GM18520 (cell line): Measurements from ENCODE around the gene PFAS.

Source experiments
- ATAC-seq: cut with Tn5 transposase; IDR thresholded peaks from one replicate; pipeline ENCODE4 v1.9.1; 2021; ENCODE audit not compliant: unreplicated experiment

The PFAS gene

DNA sequence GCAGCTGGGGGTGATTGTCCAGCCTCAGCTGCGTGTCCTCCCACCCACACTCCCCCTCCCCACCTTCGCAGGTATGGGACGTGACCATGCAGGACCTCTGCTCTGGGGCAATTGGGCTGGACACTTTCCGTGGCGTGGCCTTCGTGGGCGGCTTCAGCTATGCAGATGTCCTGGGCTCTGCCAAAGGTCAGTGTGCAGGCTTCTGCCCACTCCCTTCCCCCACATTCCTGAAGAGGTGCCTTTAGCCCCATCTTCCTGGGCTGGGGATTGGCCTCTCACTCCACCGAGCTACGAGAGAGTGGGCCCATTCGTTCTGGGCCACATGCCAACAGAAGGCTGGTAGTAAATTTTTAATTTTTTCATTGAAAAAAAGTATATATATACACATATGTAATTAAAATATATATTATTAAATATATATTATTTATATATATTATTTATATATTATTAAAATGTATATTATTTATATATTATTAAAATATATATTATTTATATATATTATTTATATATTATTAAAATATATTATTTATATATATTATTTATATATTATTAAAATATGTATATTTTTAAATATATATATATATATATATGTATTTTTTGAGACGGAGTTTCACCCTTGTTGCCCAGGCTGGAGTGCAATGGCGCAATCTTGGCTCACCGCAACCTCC, 18.5 kb downstream of the PFAS start:
- no peak for ATAC-seq

GRCh38 chr17:8268550-8269298, 19.6 kb downstream of the PFAS start:
- ATAC-seq = no peak

GRCh38 chr17:8272421-8272820, 23.3 kb downstream of the PFAS start:
- ATAC-seq = no peak

GRCh38 chr17:8273884-8274444, 24.9 kb downstream of the PFAS start:
- ATAC-seq = no peak

DNA sequence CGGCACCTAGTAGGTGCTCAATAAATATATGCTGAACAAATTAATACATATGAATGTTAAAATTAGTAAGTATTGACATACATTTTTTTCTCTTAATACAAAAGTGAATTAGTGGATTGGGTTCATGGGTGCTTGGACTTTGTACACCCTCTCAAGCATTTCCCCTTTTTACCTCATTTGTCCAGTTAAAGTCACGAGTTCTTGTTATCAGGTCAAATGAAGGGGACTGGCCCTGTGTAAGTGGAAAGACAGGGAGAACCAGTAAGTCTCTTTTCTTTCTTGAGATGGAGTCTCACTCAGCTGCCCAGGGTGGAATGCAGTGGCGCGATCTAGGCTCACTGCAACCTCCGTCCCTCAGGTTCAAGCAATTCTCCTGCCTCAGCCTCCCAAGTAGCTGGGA, 25.7 kb downstream of the PFAS start:
- no peak for ATAC-seq

- ATAC-seq = no peak
Observed at GRCh38 chr17:8275421-8276290, 26.6 kb downstream of the PFAS start.

DNA sequence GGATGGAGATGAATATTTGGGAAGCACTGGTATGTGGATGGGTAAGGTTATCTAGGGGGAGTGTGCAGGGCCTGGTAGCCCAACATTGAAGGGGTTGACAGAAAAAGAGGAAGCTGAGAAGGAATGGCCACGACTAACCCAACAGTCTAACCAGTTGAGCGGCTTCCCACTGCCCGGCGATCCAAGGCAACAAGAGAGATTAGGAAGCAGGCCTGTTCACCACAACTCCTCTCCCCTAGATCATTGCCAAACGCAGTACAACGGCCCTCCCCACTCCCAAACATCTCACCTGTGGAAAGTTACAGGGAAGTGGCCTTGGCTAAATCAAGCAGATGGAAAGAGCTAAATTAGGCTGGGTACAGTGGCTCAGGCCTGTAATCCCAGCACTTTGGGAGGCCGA, 28.2 kb downstream of the PFAS start:
- ATAC-seq = no peak

- no peak for ATAC-seq
Observed at GRCh38 chr17:8282345-8282744, 33.3 kb downstream of the PFAS start.

DNA sequence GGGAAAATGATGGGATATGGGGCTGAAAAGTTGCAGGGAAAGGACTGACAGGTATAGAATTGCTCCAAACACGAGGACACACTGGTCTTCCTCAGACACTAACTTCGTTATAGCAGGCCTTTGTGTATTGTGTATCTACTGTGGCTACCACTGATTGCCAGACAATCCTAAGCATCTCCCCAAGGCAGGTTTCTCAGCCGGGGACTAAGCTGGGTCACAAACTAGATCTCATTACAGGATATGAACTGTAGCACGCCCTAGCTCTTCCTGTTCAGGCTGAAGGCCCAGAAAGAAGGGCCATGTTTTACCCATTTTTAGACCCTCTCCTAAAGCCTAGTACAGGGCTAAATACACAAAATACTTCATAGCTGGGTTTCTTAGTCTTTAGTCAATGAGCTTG, 34.3 kb downstream of the PFAS start:
- ATAC-seq = no peak

DNA sequence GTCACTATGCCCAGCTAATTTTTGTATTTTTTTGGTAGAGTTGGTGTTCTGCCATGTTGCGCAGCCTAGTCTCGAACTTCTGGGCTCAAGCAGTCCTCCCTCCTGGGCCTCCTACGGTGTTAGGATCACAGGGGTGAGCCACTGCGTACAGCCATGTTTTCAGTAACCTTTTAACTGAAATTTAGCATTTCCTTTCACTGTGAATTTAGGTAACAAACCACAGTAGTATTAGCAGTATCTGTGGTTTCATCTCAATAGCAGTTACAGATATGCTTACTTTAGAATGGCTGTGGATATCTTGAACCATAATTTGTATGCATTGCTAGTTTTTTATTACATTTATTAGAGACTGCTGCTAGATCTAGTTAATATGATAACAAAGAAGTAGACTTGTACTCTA, 35.0 kb downstream of the PFAS start:
- ATAC-seq = no peak

DNA sequence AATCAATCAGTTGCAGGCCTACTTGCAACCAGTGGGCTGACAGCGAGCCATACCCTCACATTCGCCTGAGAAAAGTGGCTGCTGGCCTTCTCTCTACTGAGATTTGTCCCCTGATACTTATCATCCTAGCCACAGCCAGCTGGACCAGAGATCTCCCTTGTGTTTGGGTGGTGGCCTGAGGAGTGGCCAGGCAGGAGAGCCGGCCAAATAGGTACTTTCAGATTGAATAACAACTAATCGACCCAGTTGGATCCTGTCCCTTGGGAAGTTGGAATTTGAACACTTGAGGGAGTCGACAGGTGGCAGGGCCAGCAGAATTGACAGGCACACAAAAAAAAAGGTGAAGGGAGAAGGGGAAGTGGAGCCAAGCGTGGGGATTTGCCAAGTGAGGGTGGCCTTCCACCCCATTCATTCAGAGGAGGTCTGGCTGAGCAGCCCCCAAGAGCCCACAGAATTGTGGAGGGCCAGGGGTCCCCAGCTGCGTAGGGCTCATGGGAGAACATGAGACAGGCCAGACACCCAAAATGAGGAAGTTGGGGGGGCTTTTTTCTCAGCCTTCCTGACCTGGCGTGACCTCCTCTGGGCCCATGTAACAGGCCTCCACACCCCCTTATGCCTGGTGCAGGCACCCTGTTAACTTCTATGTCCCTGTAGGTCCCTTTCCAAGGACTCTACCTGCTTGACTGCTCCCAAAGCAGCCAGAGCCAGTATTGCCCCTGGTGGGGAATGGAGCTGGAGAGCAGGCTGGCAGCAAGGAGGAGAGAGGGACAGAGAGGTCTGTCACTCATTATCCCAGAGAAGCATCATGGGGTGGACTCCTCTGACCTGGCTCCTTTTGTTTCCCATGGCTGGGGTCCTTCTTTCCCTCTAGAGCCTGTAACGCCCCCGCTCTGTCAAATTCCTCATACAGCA, 36.4 kb downstream of the PFAS start:
- ATAC-seq = no peak

- no peak for ATAC-seq
Observed at GRCh38 chr17:8287651-8288335, 38.7 kb downstream of the PFAS start.

DNA sequence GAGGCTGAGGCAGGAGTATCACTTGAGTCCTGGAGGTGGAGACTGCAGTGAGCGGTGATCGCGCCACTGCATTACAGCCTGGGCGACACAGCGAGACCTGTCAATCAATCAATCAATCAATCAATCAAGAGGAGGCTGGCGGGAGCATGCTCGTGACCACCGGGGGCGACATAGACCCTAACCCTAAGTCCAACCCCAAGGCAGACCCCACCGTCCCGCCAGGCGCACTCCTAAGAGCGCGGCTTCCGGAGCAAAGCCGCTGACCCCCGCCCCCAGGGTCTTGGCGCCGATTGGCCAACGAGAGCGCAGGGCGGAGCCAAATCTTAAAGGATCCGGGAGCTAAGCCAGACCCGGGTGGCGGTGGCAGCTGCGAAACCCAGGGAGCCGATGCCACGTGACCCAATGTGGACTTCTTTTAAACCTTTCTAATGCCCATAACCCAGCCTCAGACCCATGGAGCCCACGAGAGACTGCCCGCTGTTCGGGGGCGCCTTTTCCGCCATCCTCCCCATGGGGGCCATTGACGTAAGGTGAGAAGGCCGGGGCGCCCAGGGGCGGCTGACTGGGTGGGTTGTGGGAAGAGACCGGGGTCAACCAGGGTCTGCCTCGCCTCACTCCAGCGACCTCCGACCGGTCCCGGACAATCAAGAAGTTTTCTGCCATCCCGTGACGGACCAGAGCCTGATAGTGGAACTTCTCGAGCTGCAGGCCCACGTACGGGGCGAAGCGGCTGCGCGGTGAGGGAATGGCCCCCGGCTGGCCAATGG, 39.4 kb downstream of the PFAS start, which contains the start of gene RANGRF:
Gene RANGRF, plus strand, starts transcription at position 335 of the 767 bp plus-strand sequence. Its CDS starts 119 bp downstream, at position 454.
- peak; percentile 66 for ATAC-seq

DNA sequence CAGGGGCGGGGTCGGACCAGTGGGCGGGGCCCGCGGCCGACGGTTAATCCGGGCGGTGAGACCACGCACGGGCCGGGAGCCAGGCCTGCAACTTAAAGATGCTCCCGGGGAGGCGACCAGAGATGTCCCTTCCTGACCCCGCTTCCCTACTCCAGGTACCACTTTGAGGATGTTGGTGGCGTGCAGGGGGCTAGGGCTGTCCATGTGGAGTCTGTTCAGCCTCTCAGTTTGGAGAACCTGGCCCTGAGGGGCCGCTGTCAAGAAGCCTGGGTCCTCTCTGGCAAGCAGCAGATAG, 40.0 kb downstream of the PFAS start:
- ATAC-seq = no peak

DNA sequence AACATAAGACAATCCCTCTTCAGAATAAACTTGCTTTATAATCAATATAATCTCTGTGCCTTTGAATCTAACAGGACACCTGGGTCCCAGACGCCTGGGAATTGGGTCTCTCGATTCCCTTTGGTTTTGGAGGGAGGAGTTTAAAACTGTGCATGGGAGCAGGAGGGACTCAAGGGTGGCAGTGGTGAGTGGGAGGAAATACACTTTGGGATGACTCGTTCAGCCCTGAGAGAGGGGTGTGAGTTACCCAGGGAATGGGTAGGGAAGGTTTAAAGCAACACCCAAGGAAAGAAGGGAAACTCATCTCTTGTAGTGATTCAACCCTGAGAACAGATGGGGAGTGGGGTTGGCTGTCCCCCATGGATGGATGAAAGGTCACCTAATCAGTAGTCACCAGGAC, 41.0 kb downstream of the PFAS start:
- no peak for ATAC-seq

- ATAC-seq = no peak
Observed at GRCh38 chr17:8292639-8293395, 43.7 kb downstream of the PFAS start.

- ATAC-seq = no peak
Observed at GRCh38 chr17:8294361-8294760, 45.3 kb downstream of the PFAS start.

- no peak for ATAC-seq
Observed at GRCh38 chr17:8294814-8295316, 45.8 kb downstream of the PFAS start.
